GM19324 (cell line): ENCODE results near the gene BICC1.

ENCODE experiments used
- ATAC-seq: cut with Tn5 transposase; IDR thresholded peaks from one replicate; pipeline ENCODE4 v1.9.1; 2021; ENCODE audit warnings: mild to moderate bottlenecking, moderate library complexity; ENCODE audit not compliant: unreplicated experiment, low FRiP score

BICC1 gene

GRCh38 chr10:58642916-58643428 lies 130.3 kb downstream of the BICC1 start:
- ATAC-seq, result no peak

GRCh38 chr10:58644311-58644710 lies 131.6 kb downstream of the BICC1 start:
- no peak for ATAC-seq

- ATAC-seq, result no peak
These were observed 132.9 kb downstream of the BICC1 start for GRCh38 chr10:58645416-58646146.

GRCh38 chr10:58647376-58648112 lies 134.9 kb downstream of the BICC1 start:
- ATAC-seq, result no peak

- ATAC-seq, result no peak
These were observed 135.5 kb downstream of the BICC1 start for GRCh38 chr10:58648131-58648530.

GRCh38 chr10:58651040-58651439 lies 138.4 kb downstream of the BICC1 start:
- ATAC-seq, result no peak

- ATAC-seq, result no peak
These were observed 139.1 kb downstream of the BICC1 start for GRCh38 chr10:58651742-58652141.

GRCh38 chr10:58653139-58653538 lies 140.5 kb downstream of the BICC1 start:
- no peak for ATAC-seq

GRCh38 chr10:58660575-58661255 lies 148.0 kb downstream of the BICC1 start:
- ATAC-seq, result no peak

- ATAC-seq, result no peak
These were observed 148.7 kb downstream of the BICC1 start for GRCh38 chr10:58661336-58661735.

GRCh38 chr10:58661902-58662301 lies 149.2 kb downstream of the BICC1 start:
- no peak for ATAC-seq

- no peak for ATAC-seq
These were observed 149.6 kb downstream of the BICC1 start for GRCh38 chr10:58662314-58662713.

- ATAC-seq, result no peak
These were observed 152.7 kb downstream of the BICC1 start for GRCh38 chr10:58665361-58665760.

GRCh38 chr10:58666024-58666423 lies 153.4 kb downstream of the BICC1 start:
- no peak for ATAC-seq

GRCh38 chr10:58667658-58668310 lies 155.1 kb downstream of the BICC1 start:
- no peak for ATAC-seq

- ATAC-seq, result no peak
These were observed 160.2 kb downstream of the BICC1 start for GRCh38 chr10:58672845-58673244.

- no peak for ATAC-seq
These were observed 161.6 kb downstream of the BICC1 start for GRCh38 chr10:58674251-58674650.

- ATAC-seq, result no peak
These were observed 162.6 kb downstream of the BICC1 start for GRCh38 chr10:58675321-58675720.

GRCh38 chr10:58691528-58691927 lies 178.9 kb downstream of the BICC1 start:
- ATAC-seq, result no peak

GRCh38 chr10:58693919-58694318 lies 181.2 kb downstream of the BICC1 start:
- ATAC-seq, result no peak

- no peak for ATAC-seq
These were observed 182.3 kb downstream of the BICC1 start for GRCh38 chr10:58695022-58695421.
